ENCODE data around the gene ST7. TPM values are rescaled to one million over a fixed set of nuclear protein-coding genes. Genes with fewer than 3 reads are reported as not detected.

ST7 gene
- total RNA-seq, 4 donors from 2014 or later: 16.2 to 38.6 (median 22.5) TPM

DNA sequence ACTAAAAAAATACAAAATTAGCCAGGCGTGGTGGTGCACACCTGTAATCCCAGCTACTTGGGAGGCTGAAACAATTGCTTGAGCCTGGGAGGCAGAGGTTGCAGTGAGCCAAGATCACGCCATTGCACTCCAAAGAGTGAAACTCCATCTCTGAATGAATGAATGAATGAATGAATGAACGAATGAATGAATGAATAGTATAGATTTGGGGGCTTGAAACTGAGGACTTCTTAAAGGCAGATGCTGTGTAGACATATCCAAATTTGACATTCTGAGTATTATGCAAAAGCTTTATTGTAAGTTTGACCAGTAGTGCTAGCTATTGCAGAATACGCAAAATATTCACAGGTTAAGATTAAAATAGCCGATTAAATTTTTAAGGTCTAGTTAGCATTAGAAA, 30.8 kb upstream of the ST7 start:
- TF ChIP-seq, protein P1, sequence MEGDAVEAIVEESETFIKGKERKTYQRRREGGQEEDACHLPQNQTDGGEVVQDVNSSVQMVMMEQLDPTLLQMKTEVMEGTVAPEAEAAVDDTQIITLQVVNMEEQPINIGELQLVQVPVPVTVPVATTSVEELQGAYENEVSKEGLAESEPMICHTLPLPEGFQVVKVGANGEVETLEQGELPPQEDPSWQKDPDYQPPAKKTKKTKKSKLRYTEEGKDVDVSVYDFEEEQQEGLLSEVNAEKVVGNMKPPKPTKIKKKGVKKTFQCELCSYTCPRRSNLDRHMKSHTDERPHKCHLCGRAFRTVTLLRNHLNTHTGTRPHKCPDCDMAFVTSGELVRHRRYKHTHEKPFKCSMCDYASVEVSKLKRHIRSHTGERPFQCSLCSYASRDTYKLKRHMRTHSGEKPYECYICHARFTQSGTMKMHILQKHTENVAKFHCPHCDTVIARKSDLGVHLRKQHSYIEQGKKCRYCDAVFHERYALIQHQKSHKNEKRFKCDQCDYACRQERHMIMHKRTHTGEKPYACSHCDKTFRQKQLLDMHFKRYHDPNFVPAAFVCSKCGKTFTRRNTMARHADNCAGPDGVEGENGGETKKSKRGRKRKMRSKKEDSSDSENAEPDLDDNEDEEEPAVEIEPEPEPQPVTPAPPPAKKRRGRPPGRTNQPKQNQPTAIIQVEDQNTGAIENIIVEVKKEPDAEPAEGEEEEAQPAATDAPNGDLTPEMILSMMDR (IDR thresholded peaks at IDR 0.05; ENCODE audit: low read depth): no peak

DNA sequence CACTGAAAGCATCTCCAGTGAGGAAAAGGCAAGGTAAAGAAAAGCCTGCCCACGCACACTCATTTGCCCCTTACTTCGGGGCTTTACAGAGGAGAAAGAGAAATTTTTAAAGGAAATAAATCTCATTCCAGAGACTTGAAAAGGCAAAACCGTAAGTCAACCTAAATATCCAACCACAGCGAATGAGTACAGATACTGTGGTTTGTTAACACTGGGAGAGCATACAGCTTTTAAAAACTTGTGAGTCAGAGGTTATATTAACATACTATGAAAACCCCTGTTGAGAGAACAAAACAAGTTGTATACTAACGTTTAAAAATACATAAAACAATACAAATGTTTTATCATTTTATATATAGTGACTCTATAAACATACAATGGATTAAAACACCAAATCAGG, 28.6 kb upstream of the ST7 start:
- TF ChIP-seq, protein P1 (IDR thresholded peaks at IDR 0.05; ENCODE audit: low read depth): no peak

DNA sequence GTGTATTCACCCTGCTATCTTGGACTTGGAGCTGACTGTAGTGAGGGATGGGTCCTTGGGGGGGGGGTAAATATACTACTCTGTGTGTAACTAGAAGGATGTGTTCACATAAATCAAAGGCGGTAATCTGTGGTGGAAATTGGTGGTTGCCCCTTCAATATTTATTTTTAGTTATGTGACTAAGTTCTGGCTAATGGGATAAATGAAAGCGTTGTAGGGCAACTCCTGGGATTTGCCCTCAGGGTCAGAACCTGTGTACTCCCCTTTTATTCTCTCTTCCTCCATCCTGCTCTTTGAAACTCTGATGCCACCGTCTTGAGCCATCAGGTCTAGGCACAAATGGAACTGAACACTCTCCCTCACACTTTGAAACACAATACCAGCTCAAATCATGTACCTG, 24.3 kb upstream of the ST7 start:
- TF ChIP-seq, protein P1 (IDR thresholded peaks at IDR 0.05; ENCODE audit: low read depth): no peak

DNA sequence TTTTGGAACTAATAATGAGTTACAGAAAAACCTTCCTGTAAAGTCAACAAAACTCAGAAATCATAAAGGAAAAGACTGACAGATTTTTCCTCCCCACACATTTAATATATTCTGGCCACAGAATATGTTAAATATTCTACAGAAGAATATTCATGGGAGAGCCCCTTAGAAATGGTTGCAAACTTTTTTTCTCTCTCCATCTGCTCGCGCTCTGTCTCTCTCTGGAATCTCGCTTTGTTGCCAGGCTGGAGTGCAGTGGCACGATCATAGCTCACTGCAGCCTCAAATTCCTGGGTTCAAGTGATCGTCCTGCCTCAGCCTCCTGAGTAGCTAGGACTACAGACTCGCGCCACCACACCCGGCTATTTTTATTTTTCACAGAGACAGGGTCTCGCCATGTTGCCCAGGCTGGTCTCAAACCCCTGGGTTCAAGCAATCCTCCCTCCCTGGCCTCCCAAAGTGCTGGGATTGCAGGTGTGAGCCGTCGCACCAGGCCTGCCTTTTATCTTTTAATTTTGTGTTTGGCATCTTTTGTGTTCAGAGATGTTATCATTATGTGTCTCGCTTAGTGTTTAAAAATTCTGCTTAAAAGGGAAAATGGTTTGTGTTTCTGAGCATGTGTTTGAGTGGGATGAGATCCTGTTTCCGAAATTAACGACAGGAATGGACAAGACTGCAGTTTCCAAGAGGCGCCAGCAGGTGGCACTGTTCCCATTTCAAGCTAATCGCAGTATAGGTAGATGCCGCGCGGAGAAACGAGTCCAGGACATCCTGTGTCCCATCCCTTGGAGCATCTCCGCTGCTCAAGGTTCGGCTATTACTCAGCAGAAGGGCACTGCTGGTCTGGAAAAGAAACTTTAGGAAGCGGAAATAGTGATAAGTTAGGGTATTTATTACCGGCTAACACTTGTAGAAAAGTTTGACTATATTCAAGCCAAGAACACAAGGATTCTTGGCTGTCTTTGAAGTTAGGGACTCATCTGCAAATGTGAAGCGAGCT, 23.1 kb upstream of the ST7 start:
- TF ChIP-seq, protein P1 (IDR thresholded peaks at IDR 0.05; ENCODE audit: low read depth): no peak

DNA sequence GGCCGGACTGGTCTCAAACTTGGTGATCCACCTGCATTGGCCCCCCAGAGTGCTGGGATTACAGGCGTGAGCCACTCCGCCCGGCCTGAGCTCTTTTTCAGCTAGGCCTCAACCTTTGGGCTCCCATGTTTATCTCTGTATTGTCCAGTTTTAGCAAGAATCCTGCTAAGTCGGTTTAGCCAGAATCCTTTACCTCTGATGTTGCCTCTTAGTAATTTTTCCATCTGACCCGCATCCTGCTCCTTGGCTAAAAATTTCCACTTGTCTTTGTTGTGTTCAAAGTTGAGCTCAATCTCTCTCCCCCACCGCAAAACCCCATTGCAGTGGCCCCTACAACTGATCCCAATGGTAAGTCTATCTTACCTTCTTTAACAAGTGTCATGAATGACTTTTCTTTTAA, 20.7 kb upstream of the ST7 start:
- TF ChIP-seq, protein P1 (IDR thresholded peaks at IDR 0.05; ENCODE audit: low read depth): no peak

DNA sequence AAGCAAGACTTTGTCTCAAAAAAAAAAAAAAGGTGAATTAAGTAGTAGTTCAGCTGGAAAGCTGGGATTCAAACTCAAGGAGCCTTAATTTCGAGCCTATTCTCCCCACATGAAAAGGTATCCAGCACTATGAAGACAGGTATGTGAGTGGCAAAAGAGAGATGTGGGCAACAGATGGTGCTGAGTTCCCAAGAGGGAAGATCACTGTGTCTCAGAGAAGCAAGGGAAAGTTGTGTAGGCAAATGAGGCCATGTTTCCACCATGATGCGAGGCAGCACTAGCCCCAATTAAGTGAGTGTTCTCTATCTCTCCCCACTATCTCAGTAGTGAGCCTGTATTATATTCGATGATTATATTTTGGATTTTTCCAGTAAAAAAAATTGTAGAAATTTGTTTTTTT, 19.8 kb upstream of the ST7 start:
- TF ChIP-seq, protein P1 (IDR thresholded peaks at IDR 0.05; ENCODE audit: low read depth): no peak

DNA sequence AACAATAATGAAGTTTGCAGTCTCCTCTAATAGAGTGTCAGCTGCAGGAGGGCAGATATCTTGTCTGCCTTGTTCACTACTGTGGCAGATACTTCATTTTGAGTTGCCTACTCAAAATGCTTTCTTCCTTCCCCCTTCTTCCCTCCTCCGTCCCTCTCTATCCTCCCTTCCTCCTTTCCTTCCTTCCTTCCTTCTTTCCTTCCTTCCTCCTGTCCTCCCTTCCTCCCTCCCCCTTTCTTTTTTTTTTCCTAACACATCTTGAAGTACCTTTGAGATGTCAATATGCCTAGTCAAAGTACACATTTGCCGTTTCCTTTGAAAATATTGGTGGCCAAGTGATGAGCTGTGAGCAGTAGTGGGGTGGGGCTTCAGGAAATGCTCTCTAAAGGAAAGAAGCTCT, 18.7 kb upstream of the ST7 start:
- TF ChIP-seq, protein P1 (IDR thresholded peaks at IDR 0.05; ENCODE audit: low read depth): no peak
